Activated CD8-positive, alpha-beta memory T cell treated with anti-CD3 and anti-CD28 coated beads, Interleukin-2, amount 50 U/mL, for 24 hours (primary cell): ENCODE measurements around the gene GDNF.
"Not testable (repeated sequence)": the region's sequence is repeated elsewhere in the genome, so short reads cannot be mapped to it uniquely, and the experiment has no call there.

ENCODE experiments used
- DNase-seq: peaks from one replicate; pipeline ENCODE4 v3.0.0-alpha.2; 2020; ENCODE audit errors: extremely low read depth

The GDNF gene

DNA sequence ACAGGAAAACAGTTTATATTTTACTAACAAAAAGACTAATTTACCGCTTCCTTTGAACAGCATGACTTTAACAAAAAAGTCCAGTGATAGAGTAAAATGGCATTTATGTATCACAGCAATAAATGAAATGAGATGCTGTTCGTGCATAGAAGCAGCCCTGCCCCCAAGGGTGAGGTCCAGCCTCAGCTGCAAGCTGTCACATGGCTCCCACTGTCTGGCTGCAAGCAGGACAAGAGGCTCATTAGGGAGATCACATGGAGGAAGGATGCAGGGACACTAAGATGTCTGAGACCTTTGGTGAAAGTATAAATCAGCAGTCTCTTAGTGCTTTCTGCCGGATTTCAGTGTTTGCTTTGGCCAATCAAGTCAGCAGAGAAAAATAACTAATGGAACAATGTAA lies 23.0 kb downstream of the GDNF start:
- DNase-seq: no peak

DNA sequence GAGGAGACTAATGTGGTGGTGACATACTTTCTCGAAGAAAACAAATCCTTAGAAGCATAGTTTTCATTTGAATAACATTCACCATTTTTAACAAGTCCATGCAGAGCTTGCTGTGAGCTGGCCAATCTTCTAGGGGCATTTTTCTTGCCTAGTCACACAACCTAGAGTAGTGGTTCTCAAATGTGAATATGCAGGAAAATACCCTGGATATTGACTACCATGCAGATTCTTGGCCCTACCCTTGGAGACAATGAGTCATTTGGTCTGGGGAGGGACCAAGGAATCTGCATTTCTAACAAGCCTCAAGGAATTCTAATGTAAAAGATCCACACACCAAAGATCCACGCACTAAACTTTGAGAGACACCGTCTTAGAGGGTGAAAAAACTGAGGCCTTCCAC lies 23.5 kb downstream of the GDNF start:
- DNase-seq: no peak

DNA sequence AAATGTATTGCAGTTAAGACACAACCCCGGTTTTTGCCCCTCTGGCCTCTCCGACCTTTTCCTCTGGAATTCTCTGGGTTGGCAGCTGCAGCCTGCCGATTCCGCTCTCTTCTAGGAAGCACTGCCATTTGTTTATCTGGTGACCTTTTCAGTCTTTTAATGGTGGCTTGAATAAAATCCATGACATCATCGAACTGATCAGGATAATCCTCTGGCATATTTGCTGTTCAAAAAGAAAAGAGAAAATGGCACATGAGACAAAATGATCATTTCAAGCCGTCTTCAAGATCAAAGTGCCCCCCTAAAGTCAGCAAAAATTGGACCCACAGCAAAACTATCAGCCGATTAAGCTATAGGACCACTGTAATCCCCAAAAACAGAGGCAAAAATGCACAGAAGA lies 23.9 kb downstream of the GDNF start:
- DNase-seq: no peak

DNA sequence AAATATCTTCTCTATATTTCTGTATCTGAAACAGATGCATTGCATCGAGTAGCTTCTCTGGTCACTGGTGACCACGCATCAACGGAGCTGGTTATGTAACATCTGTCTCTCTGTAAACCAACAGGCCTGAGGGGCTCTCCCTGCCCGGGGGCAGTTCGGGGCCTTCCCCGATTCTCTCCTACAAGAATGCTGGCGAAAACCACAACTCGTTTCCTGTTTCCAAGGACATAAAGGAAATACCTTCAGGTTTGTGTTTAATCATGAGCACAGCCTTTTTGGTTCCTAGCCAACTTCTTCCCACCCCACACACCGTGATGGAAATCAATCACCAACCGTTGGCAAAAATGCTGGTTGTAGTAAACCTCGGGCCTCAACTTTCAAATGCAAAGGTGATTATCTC lies 25.1 kb downstream of the GDNF start:
- no peak for DNase-seq

DNA sequence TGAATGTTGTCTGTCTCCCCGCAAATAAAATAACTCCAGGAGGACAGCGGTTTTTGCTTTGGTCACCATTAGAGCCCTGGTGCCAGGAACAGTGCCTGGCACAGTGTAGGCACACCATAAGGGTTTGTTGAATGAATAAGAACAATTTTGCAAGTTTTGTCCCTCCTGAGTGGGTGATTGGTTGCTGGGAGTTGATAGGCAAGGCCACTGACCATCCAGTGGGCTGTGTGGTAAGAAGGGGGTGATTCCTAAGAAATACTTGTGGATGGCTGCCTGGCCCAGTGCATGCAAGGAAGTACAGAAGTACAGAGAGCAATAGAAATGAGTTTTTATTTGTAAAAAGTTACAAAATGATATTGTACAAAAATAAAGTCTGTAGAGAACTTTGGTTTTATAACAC lies 27.5 kb downstream of the GDNF start:
- no peak for DNase-seq

DNA sequence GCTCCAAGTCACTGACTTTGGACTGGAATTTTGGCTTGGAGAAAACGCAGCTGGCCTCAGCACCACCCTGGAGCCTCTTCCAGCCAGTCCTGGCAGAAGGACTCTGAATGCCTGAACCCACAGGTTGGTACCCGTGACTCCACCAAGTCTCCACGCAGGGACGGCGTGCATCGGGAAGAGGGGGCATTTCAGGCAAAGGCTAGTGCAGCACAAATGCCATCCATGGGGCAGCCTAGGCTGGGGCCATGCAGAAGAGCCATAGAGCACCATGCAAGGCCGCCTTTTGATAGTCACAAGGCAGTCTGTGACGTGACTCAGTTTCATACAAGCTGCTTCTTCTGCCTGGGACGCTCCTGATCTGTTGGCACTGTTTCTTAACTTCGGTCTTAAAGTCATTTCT lies 28.0 kb downstream of the GDNF start:
- no peak for DNase-seq

DNA sequence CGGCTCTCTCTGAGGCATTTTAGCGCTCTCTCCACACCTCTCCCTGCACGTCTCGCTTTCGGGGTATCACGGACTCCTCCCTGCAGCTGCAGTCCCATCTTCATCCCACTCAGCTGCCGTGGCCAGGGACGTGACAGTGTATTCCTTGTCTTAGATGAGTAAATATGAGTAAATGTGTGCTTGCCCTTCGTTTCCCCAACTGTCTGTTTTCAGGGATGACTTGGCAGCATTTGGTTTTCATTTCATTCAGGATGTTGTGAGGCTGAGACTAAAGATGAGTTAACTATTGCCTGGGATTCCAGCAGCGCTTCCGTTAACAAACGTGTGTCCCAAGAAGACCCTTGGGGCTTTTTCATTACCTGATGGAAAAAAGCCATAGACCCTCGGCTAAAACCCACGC lies 29.5 kb downstream of the GDNF start:
- DNase-seq: no peak

DNA sequence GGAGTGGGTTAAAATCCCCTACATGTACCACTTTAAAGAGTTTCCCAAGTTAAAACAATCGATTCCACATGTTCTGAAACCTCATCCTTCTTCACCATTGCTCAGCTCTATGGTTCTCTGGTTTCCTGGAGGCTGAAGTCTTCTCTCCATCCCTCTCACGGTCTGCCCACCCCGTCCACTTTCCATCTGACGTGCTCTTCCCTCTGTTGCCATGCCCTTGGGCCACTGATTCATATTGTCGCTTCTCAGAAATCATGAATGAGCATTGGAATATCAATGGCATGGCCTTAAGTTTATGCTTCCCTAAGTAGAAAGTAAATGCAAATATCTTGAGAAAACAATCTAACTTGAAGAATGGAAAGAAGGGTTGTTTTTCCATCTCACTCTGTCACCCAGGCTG lies 30.9 kb downstream of the GDNF start:
- DNase-seq: no peak

DNA sequence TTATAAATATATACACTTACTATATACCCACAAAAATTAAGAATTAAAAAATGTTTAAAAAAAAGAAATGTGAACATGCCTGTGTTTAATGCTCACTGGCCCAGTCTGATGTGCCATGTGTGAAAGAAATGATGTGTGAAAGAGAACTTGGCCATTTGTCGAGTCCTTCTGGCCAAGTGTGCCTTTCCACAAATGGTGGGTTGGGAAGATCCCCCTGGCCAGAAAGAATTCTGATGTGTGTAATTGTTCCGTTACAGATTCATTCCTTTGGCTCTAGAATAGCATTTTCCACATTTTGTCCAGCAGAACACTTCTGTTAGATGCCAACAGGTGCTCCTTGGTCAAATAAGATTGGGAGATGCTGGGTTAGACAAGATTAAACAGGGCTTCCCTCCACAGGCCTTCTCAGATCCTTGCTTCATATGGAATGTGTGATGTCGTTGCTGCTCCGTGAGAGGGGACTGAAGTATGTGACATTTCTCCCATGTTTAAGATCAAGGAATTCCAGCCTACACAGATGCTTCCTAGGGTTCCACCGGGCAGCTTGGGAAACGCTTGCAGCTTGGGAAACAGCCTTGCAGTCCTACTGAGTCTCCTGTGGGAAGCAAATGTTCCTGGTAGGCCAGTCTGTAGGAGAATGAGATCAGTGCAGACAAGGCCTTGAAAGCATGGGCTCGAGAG lies 32.1 kb downstream of the GDNF start:
- DNase-seq: no peak

DNA sequence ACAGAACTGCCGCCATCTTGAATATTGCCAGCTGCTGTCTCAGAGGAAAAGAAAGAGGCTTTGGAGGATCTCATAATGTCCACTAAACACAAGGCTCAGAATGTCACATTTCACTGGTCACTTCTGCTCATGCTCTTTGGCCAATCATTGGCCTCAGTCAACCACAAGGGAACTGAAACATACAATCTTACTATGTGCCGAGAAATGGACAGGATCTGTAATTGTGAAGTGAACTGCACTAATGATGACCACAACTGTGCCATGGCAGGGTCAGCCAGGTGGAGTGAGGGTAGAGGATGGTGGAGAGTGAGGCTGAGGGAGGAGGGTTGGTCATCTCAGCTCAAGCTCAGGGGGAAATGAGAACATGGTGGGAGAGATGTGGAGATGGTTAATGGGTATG lies 32.8 kb downstream of the GDNF start:
- no peak for DNase-seq

DNA sequence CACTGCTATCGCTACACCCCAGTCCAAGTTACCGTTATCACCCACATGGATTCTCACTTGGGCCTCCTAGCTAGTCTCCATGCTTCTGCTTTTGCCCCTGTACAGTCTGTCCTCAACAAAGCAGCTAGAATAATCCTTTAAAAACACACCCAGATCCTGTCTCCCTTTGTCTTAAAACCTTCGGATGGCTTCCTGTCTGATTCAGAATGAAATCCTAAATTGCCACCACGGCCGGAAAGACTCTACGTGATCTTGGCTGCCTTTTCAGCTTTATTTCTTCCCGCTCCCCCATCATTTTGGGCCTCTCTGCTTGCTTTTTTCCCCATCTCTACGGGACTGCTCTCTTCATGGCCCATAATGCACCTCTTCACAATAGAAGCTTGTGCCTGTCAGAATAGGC lies 33.4 kb downstream of the GDNF start:
- DNase-seq: no peak

DNA sequence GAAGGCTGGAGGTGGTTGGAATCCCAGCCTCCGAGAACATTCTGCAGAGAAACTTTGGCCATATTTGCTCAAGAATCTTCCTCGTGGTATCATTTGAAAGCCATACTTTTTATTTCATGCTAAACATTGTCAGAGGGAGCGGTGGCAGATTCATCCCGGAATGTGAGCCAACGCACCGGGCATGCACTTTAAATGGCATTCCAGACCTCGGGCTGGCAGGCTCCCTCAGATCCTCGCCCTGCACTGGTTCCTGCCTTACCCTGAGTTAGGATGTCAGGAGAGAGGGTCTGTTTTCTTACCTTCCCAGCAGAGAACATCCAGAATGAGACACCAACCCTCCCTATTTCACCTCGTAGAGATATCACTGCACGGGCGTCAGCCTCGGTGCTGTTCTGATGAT lies 33.8 kb downstream of the GDNF start:
- DNase-seq: no peak

DNA sequence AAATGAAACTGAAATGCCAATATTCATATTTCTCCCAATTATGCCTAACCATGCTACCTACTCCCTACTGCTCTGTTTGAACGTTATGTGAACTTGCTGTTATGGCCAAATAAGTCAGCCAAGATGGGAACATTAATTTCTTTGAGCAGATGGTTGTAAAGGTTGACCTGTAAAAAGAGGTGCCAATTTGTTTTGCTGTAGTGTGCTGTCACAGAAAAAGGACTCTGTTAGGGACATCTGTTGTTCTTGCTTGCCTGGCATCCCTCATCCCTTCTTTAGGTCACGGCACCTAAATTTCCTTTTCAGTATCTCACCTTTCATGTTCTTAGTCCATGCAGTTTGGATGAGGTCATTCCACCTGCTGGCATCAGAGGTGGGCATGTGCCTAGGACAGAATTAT lies 35.4 kb downstream of the GDNF start:
- DNase-seq: no peak

DNA sequence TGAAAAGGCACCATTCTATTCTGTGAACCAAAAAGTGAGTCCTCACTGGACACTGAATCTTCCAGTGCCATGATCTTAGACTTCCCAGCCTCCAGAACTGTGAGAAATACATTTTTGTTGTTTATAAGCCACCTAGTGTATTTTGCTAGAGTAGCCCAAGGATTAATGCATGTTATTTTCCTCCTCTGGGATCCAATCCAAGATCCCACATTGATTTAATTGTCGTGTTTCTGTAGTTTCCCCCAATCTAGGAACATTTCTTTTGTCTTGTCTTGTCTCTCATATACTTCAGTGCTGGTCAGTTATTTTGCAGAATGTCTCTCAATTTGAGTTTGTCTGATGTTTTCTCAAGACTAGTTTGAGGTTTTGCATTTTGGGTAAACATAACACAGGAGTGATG lies 36.4 kb downstream of the GDNF start:
- no peak for DNase-seq

DNA sequence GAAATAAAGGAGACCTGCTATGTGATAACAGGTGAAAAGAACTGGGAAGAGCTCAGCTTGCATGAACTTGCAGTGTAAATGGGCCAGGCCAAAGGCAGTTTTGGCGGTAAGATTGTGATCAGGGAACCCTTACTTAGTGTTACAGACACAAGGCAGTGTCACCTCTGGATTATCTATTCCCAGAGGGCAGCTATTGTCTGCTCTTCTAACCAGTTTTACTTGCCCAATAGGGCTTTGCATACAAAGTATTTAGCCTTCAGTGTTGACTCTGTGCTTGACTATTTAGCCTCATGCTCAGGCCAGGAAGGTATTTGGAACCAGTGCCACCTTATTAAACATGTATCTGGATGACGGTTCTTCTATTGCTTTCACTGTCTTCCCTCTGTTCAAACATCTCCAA lies 38.3 kb downstream of the GDNF start:
- no peak for DNase-seq

DNA sequence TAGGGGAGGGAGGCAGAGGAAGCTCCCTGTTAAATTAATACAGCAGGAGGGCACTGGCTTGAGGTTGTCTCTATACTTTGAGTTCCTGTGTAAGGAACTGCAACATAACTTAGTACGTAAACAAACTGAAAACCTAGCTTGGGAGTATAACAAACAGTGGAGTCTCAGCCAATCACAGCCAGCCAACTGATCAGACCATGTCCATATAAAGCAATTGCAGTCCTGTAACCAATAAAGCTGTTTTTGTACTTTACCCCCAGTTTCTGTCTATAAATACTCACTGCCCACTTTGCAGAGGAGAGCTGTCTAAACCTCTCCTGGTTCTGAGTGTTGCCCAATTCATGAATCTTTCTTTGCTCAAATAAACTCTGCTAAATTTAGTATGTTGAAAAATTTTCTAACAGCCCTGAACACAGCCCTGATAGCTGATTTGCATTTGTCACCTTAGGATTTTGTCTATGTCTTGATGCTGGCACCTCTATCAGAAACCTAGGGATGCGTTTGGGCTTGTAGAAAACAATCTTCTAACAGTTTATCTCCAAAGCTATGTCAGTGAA lies 39.9 kb downstream of the GDNF start:
- DNase-seq: no peak

DNA sequence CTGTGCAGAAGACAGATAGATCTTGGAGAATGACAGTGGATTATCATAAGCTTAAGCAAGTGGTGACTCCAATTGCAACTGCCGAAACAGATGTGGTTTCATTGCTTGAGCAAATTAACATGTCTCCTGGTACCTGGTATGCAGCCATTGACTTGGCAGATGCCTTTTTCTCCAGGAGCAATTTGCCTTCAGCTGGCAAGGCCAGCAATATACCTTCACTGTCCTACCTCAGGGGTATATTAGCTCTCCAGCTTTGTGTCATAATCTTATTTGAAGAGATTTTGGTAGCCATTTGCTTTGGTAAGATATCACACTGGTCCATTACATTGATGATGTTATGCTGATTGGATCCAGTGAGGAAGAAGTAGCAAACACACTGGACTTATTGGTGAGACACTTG lies 43.4 kb downstream of the GDNF start:
- DNase-seq: not testable (repeated sequence)

DNA sequence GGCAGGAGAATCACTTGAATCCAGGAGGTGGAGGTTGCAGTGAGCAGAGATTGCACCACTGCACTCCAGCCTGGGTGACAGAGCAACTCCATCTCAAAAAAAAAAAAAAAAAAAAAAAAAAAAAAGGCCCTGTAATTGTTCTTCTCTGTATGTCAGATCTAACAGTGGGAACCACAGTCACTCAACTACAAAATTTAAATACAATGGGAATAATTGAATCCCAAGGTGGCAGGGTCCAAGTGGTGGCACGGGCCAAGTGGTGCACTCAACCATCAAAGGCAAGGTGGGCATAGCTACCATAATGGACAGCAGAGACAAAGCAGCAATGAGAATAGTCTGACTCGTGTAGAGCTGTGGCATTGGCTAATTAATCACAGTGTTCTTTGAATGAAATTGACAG lies 44.5 kb downstream of the GDNF start:
- DNase-seq: not testable (repeated sequence)

DNA sequence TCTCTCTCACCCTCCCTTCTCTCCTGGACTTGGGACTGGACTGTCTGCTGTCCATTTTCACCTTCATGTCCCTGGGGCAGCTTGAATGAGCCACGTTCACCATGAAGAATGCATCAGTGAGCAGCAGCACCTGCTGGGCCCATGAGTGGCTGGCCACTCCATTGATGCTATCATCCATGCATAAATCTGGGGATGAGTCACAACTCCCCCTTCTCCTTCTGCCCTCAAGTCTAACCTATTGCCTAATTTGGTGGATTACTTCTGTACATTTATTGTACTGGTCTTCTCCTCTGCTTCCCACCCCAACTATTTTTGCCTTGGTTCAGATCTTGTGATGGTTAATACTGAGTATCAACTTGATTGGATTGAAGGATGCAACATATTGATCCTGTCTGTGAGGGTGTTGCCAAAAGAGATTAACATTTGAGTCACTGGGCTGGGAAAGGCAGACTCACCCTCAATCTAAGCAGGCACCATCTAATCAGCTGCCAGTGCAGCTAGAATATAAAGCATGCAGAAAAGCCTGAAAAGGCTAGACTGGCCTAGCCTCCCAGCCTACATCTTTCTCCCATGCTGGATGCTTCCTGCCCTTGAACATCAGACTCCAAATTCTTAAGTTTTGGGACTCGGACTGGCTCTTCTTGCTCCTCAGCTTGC lies 46.7 kb downstream of the GDNF start:
- DNase-seq: no peak

DNA sequence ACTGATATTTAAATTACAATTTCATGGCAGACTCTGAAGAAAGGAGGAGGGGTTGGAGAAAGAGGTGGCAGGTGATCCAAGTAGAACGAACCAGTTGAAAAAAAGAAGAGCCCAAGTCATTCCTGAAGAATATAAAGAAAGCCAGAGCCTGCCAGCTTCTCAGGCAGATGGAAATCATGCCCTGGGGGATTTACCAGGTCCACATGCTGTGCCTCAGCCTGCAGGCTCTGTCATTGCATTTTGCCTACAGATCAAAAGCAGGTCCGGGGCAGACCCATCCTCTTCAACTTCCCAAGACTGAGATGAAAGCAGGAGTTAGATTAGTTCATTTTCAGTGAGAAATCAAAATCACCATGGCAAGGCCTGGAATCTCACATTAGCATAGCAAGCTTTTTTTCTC lies 48.5 kb downstream of the GDNF start:
- no peak for DNase-seq

DNA sequence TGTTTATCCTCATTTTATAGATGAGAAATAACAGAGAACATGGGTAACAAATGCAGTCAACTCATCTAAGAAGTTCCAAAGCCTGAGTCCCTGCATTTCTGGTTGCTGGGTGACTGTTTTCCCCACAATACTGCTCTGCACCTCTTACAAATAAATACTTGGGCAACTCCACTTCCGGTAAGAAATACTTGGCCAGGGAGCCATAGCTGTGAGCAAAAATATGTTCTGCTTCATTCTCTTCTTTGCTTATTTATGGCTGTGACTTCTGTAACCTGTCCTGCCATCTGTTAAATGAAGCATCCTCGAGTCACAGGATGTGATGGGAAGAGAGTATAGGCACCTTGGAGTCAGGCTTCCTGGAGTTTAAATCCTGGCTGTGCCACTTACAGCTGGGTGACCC lies 49.9 kb downstream of the GDNF start:
- DNase-seq: no peak

DNA sequence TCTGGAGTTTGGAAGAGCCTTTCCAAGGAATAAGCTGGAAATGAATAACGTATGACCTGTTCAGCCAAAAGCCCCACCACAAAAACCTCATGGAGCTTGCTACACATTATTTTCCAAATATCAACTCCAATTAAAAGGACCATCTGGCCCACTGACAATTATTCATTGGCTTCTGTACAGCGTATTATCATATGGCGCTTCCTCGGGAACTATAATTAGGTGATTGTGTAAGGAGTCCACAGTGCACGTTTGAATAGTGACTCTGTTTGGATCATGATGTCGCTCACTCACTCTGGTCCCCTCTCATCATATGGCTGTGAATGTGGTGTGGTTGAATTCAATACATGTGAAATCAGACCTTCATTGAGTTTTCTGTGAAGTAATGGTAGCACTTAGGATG lies 52.1 kb downstream of the GDNF start:
- no peak for DNase-seq

DNA sequence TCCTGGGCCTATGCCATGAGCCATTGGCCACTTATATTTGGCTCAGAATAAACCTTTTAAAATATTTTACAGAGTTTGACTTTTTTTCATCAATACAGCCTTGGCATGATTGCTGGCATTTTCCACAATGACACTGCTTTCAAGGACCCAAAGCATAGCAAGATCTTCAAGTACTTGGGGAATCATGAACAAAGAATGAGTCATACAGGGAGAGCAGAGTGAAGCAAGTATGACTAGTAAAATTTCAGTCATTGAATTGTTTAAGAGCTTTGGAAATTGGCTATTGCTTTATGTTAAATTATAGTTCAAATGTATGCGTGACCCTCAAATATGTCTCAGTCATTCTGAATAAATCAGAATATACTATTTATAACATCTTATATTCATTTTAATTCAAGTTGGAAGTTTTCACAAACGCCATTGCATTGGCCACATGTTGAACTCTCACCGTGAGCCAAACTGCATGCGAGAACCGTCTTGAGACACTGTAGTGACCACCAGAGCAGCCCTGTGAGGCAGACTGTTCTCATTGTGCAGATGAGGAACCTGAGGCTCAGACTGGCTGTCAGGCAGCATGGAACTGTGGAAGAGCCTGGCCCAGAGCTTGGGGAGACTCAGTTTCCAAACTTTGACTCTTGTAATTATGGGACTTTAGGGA lies 52.9 kb downstream of the GDNF start:
- no peak for DNase-seq
